Type B pancreatic cell (in vitro differentiated cells): Measurements from ENCODE around the gene SDHA. TPM values are rescaled to one million over a fixed set of nuclear protein-coding genes. Genes with fewer than 3 reads are reported as not detected.
A peak's percentile ranks its signal among the peaks of the same experiment; 100 is the strongest.
"Not testable (repeated sequence)": the region's sequence is repeated elsewhere in the genome, so short reads cannot be mapped to it uniquely, and the experiment has no call there.

Source experiments
- DNase-seq: peaks from one replicate; pipeline ENCODE4 v3.0.0; 2021; ENCODE audit warnings: mixed read lengths; ENCODE audit not compliant: unreplicated experiment; ENCODE audit errors: extremely low spot score
- H3K27ac Mint-ChIP-seq: 2 replicates; pipeline ENCODE4 v1.8.0; 2021; ENCODE audit warnings: mild to moderate bottlenecking, mixed read lengths
- H3K27me3 Mint-ChIP-seq: 2 replicates; pipeline ENCODE4 v1.8.0; 2021; ENCODE audit warnings: mixed read lengths
- H3K36me3 Mint-ChIP-seq: 2 replicates; pipeline ENCODE4 v1.8.0; 2021; ENCODE audit warnings: mixed read lengths
- H3K4me1 Mint-ChIP-seq: one replicate; pipeline ENCODE4 v1.8.0; 2021; ENCODE audit warnings: mixed read lengths; ENCODE audit not compliant: unreplicated experiment
- H3K4me3 Mint-ChIP-seq: 2 replicates; pipeline ENCODE4 v1.8.0; 2021; ENCODE audit warnings: mild to moderate bottlenecking, mixed read lengths
- H3K9me3 Mint-ChIP-seq: 2 replicates; pipeline ENCODE4 v1.8.0; 2021; ENCODE audit warnings: mixed read lengths
- CTCF ChIP-seq: fragments of 200-600 bp; sonication (generic); conservative IDR thresholded peaks from 2 replicates; pipeline ENCODE4 v1.5.0; 2021; ENCODE audit warnings: antibody characterized with exemption, mild to moderate bottlenecking
- total RNA-seq: library from RNA; stranded (reverse); gene quantifications from 2 replicates; pipeline ENCODE4 v1.2.1, GENCODE V29; 2021; ENCODE audit warnings: low replicate concordance

Gene SDHA
- total RNA-seq, 1 donor from 2014 or later, result 143 TPM

GRCh38 chr5:218457-219291 lies 554 bp downstream of the SDHA start:
- no peaks in the 10 kb centered on the region for H3K9me3 Mint-ChIP-seq
- peaks cover 12% of the 10 kb centered on the region for H3K36me3 Mint-ChIP-seq
- peaks cover 39% of the 10 kb centered on the region for H3K4me1 Mint-ChIP-seq
- TF ChIP-seq CTCF, result no peak
- peak overlapping the region; percentile 87 for H3K27ac Mint-ChIP-seq
- H3K4me3 Mint-ChIP-seq, result peak overlapping the region; percentile 97
- DNase-seq, result no peak
- no peaks in the 10 kb centered on the region for H3K27me3 Mint-ChIP-seq

- no peak for DNase-seq
- H3K27ac Mint-ChIP-seq, result peak overlapping the region; percentile 87
Observed at GRCh38 chr5:219460-219863, 1.3 kb downstream of the SDHA start.

GRCh38 chr5:219991-220390 lies 1.9 kb downstream of the SDHA start:
- peak overlapping the region; percentile 97 for H3K4me3 Mint-ChIP-seq
- H3K9me3 Mint-ChIP-seq, result no peaks in the 10 kb centered on the region
- H3K4me1 Mint-ChIP-seq, result peaks cover 30% of the 10 kb centered on the region
- H3K36me3 Mint-ChIP-seq, result peaks cover 5% of the 10 kb centered on the region
- no peak for TF ChIP-seq CTCF
- no peak overlapping the region for H3K27ac Mint-ChIP-seq
- DNase-seq, result no peak
- H3K27me3 Mint-ChIP-seq, result no peaks in the 10 kb centered on the region

More at GRCh38 chr5:219460-219863, 1.3 kb downstream of the SDHA start:
- no peak for TF ChIP-seq CTCF
- peaks cover 7% of the 10 kb centered on the region for H3K36me3 Mint-ChIP-seq
- peaks cover 32% of the 10 kb centered on the region for H3K4me1 Mint-ChIP-seq
- H3K4me3 Mint-ChIP-seq, result peak overlapping the region; percentile 97
- no peaks in the 10 kb centered on the region for H3K27me3 Mint-ChIP-seq
- no peaks in the 10 kb centered on the region for H3K9me3 Mint-ChIP-seq

GRCh38 chr5:222951-223715 lies 5.0 kb downstream of the SDHA start:
- not testable (repeated sequence) for H3K27me3 Mint-ChIP-seq, H3K4me3 Mint-ChIP-seq, H3K9me3 Mint-ChIP-seq, DNase-seq, H3K27ac Mint-ChIP-seq
- H3K4me1 Mint-ChIP-seq, result peaks cover 23% of the 10 kb centered on the region
- peaks cover 17% of the 10 kb centered on the region for H3K36me3 Mint-ChIP-seq

- Mint-ChIP-seq H3K27ac (no peak overlapping the region), H3K36me3 (peaks cover 18% of the 10 kb centered on the region), H3K9me3 (no peaks in the 10 kb centered on the region), H3K4me3 (no peak overlapping the region), H3K27me3 (no peaks in the 10 kb centered on the region), H3K4me1 (peaks cover 23% of the 10 kb centered on the region)
- no peak for DNase-seq
- TF ChIP-seq CTCF, result no peak
Observed at GRCh38 chr5:223791-224190, 5.7 kb downstream of the SDHA start.

GRCh38 chr5:225334-225733 lies 7.2 kb downstream of the SDHA start:
- H3K4me3 Mint-ChIP-seq, result no peak overlapping the region
- DNase-seq, result no peak
- H3K27me3 Mint-ChIP-seq, result no peaks in the 10 kb centered on the region
- H3K9me3 Mint-ChIP-seq, result no peaks in the 10 kb centered on the region
- TF ChIP-seq CTCF, result no peak
- H3K27ac Mint-ChIP-seq, result no peak overlapping the region
- peaks cover 13% of the 10 kb centered on the region for H3K4me1 Mint-ChIP-seq
- H3K36me3 Mint-ChIP-seq, result peaks cover 24% of the 10 kb centered on the region

- H3K27me3 Mint-ChIP-seq, H3K4me1 Mint-ChIP-seq, H3K27ac Mint-ChIP-seq, H3K9me3 Mint-ChIP-seq, DNase-seq, H3K4me3 Mint-ChIP-seq: not testable (repeated sequence)
- H3K36me3 Mint-ChIP-seq, result peaks cover 31% of the 10 kb centered on the region
Observed at GRCh38 chr5:227375-227774, 9.3 kb downstream of the SDHA start.
